22Rv1 (cell line): ENCODE data around the gene LARP4B.
"Not testable (repeated sequence)": the region's sequence is repeated elsewhere in the genome, so short reads cannot be mapped to it uniquely, and the experiment has no call there.

Experiments used
- H3K27ac ChIP-seq: fragments of 450-650 bp; 2 replicates; pipeline ENCODE4 v1.5.1; 2017
- ZFX ChIP-seq: fragments of 450-650 bp; IDR thresholded peaks from 2 replicates; pipeline ENCODE4 v1.6.1; 2017; ENCODE audit warnings: antibody characterized with exemption, borderline replicate concordance
- TF ChIP-seq, protein P1 (sequence below): fragments of 450-650 bp; IDR thresholded peaks from 2 replicates; pipeline ENCODE4 v1.5.1; 2017; ENCODE audit warnings: mild to moderate bottlenecking

Gene LARP4B

DNA sequence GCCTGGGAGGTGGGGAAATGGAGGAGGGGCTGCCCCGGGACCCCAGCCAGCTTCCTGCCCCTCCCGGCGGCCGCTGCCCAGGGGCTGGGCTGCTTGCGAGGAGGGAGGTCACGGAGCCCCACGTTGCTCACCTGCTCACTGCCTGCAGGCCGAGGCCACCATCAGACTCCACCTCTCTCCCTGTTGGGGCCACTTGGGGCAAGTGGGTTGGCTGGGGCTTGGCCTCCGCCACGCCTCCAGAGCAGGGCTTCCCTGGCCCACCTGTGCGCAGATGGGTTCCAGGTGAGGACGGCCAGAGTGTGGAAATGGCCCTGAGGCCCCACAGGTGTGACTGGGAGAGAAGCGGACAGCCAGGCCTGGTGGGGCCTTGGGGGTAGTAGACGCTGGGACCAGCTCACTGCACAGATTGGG is 159.3 kb downstream of the LARP4B start:
- TF ChIP-seq ZFX = no peak
- TF ChIP-seq, protein P1, sequence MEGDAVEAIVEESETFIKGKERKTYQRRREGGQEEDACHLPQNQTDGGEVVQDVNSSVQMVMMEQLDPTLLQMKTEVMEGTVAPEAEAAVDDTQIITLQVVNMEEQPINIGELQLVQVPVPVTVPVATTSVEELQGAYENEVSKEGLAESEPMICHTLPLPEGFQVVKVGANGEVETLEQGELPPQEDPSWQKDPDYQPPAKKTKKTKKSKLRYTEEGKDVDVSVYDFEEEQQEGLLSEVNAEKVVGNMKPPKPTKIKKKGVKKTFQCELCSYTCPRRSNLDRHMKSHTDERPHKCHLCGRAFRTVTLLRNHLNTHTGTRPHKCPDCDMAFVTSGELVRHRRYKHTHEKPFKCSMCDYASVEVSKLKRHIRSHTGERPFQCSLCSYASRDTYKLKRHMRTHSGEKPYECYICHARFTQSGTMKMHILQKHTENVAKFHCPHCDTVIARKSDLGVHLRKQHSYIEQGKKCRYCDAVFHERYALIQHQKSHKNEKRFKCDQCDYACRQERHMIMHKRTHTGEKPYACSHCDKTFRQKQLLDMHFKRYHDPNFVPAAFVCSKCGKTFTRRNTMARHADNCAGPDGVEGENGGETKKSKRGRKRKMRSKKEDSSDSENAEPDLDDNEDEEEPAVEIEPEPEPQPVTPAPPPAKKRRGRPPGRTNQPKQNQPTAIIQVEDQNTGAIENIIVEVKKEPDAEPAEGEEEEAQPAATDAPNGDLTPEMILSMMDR = no peak
- no peak overlapping the region for H3K27ac ChIP-seq

DNA sequence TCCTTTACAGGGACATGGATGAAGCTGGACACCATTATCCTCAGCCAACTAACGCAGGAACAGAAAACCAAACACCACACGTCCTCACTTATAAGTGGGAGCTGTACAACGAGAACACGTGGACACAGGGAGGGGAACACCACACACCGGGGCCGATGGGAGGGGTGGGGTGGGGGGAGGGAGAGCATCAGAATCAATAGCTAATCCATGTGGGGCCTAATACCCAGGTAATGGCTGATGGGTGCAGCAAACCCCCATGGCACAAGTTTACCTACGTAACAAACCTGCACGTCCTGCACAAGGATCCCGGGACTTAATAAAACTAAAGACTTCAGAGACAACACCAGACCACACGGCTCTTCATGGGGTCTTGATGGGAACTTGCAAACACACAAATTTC is 159.9 kb downstream of the LARP4B start:
- TF ChIP-seq ZFX = no peak
- TF ChIP-seq, protein P1 = no peak
- no peak overlapping the region for H3K27ac ChIP-seq

DNA sequence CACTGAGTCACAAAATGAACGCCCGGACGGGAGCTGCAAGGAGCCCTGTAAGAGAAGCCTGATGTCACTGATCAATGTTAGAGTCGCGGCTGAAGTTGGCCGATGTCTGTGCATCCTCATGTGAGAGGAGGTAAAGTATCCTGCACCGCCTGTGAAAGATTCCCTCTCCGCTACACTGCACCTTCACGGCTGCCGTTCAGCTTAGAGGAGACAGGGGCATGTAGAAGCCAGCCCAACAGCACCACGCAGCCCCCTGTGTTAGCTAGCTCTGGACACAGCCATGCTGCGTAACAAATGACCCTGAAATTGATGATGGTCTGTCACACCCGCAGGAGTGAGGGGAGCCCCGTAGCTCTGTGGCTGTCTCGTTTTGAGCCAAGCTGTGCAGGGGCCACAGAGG is 160.5 kb downstream of the LARP4B start:
- H3K27ac ChIP-seq = no peak overlapping the region
- TF ChIP-seq, protein P1 = no peak
- no peak for TF ChIP-seq ZFX

DNA sequence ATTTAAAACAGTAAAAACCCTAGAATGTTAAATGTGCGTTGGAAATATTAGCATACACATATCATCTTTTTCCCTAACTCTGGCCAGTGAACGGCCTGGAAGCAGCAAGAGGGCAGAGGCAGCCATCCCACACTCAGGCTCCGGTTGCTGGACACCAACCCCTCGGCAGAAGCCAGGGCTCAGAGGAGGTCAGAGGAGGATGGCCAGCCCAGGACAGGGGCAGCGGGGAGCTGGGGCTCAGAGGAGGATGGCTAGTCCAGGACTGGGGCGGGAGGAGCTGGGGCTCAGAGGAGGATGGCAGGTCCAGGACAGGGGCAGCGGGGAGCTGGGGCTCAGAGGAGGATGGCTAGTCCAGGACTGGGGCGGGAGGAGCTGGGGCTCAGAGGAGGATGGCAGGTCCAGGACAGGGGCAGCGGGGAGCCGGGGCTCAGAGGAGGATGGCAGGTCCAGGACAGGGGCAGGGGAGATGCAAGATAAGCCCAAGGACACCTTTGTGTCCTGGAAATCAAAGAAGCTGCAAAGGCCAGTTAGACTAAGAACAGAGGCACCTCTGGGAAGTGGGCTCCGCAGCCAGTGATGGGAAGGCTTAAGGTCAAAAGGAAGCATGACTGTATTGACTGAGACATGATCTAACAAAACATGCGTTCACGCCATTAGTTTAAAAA is 161.3 kb downstream of the LARP4B start:
- not testable (repeated sequence) for H3K27ac ChIP-seq

DNA sequence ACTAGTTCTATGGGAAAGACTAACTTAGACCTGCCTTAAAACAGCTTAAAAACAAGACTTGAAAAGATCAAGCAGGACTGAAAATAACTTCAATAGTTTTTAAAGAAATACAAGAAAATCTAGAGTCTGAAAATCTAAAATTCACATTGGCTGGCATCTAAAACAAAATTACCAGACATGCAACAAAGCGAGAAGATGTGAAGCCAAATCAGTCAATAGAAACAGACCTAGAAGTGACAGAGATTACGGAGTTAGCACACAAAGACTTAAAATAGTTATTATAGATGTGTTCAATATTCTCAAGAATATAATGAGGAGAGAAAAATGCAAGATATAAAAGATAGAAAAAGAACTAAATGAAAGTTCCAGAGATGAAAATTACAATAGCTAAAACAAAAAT is 163.7 kb downstream of the LARP4B start:
- TF ChIP-seq ZFX = no peak
- TF ChIP-seq, protein P1 = no peak
- no peak overlapping the region for H3K27ac ChIP-seq

DNA sequence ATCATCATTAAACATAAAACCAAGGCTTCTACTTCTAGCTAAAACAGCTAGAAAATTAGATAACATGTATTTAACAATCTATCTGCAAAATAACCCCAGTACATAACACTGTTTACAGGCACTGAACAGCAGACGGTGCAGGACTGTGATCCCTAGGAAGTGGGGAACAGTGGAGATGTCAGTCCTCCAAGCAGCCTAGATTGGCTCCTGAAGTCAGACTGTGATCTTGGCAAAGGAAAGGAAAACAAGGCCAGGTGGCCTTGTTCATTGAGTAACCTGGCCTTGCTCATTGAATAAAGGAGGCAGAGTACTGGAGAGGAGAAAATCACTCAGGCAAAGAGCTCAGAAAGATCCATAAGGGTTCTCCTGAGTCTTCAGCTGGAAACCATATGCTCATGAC is 164.3 kb downstream of the LARP4B start:
- TF ChIP-seq ZFX = no peak
- TF ChIP-seq, protein P1 = no peak

DNA sequence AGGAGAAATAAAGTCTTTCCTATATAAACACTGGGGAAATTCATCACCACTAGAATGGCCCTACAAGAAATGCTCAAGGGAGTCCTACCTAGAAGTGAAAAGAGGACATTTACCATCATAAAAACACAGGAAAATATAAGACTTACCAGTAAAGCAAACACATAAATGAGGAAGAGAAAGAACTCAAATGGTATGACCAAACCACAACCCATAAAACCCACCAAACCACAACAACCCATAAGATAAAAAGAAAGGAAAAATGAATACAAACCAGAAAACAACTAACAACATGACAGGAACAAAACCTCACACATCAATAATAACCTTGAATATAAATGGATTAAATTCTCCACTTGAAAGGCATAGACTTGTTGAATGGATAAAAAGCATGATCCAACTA is 170.1 kb downstream of the LARP4B start:
- no peak for TF ChIP-seq ZFX
- TF ChIP-seq, protein P1 = no peak
- no peak overlapping the region for H3K27ac ChIP-seq

More for the DNA sequence above, 164.3 kb downstream of the LARP4B start:
- no peak overlapping the region for H3K27ac ChIP-seq

DNA sequence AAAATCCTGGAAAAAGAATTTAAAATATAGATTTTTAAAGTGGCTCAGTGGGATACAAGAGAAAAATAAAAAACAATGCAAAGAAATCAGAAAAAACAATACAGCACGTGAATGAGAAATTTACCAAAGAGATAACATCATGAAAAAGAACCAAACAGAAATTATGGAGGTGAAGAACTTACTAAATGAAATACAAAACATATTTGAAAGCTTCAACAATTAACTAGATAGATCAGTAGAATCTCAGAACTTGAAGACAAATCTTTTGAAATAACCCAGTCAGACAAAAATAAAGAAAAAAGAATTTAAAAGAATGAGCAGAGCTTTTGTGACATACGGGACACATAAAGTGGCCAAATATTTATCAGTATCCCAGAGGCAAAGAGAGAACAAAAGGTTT is 170.9 kb downstream of the LARP4B start:
- TF ChIP-seq, protein P1 = no peak
- no peak for TF ChIP-seq ZFX

More for the DNA sequence above, 170.9 kb downstream of the LARP4B start:
- H3K27ac ChIP-seq = no peak overlapping the region
